Coronary artery (tissue), 2 donors: ENCODE data around the gene CREG2.
"Not testable (repeated sequence)": the region's sequence is repeated elsewhere in the genome, so short reads cannot be mapped to it uniquely, and the experiment has no call there.

Experiments used
- DNase-seq: peaks from one replicate; pipeline ENCODE4 v3.0.0-alpha.2; 2017; ENCODE audit warnings: low spot score
- H3K27ac ChIP-seq, 2 donors: fragments of 200-600 bp; sonication (generic); one replicate each; pipeline ENCODE4 v1.5.1; 2016 to 2019
- H3K4me3 ChIP-seq: fragments of 200-600 bp; sonication (generic); 2 replicates; pipeline ENCODE4 v1.5.1; 2016; ENCODE audit warnings: mild to moderate bottlenecking, moderate library complexity
- TF ChIP-seq, protein P1 (sequence below): fragments of 200-600 bp; sonication (generic); IDR thresholded peaks from one replicate; pipeline ENCODE4 v1.5.1; 2019; ENCODE audit warnings: antibody characterized with exemption

Gene CREG2

DNA sequence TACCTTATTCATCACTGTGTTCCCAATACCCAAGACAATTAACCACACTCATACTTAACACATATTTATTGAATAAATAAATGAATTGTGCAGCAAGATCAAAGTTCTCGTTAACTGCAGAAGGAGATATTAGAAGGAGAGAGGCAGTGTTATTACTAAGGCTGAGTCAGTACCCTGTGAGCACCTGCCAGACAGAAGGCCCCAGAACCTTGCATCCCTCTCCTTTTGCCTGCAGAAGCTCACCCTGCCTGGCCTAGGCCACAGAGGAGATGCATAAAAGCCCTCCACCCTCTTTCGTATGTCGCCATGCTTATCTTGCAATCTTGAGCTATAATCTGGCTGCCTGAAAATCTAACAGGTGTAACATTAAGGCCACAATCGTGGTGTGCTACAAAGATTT, 58.3 kb downstream of the CREG2 start:
- DNase-seq: no peak
- TF ChIP-seq, protein P1, sequence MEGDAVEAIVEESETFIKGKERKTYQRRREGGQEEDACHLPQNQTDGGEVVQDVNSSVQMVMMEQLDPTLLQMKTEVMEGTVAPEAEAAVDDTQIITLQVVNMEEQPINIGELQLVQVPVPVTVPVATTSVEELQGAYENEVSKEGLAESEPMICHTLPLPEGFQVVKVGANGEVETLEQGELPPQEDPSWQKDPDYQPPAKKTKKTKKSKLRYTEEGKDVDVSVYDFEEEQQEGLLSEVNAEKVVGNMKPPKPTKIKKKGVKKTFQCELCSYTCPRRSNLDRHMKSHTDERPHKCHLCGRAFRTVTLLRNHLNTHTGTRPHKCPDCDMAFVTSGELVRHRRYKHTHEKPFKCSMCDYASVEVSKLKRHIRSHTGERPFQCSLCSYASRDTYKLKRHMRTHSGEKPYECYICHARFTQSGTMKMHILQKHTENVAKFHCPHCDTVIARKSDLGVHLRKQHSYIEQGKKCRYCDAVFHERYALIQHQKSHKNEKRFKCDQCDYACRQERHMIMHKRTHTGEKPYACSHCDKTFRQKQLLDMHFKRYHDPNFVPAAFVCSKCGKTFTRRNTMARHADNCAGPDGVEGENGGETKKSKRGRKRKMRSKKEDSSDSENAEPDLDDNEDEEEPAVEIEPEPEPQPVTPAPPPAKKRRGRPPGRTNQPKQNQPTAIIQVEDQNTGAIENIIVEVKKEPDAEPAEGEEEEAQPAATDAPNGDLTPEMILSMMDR: no peak
- Histone ChIP-seq H3K27ac (peak overlapping the region in 1 of 2 donors; percentile 69), H3K4me3 (no peak overlapping the region)

DNA sequence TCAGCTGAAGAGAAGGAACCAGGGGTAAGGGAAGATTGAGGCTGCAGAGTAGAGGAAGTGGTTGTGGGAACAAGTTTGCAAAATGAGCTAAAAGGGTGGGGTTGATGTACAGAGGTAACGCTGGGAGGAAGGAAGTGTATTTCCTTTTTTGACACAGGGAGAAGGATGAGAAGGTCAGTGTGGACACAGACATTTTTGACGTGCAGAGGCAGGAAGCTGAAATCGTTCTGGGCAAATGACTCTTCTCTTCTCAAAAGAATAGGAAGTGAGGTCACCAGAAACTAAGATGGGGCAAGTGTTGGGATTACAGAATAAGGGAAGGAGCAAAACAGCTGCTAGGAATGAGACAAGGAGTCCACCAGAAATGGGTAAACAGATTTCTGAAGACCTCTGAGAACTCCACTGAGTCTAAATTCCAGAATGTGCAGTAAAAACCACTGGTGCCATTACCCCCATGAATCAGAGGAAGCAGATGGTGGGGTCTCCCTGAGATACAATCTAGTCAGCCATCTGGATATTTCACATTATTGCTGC, 58.8 kb downstream of the CREG2 start:
- DNase-seq: no peak
- Histone ChIP-seq H3K4me3 (no peak overlapping the region), H3K27ac (peak overlapping the region in 1 of 2 donors; percentile 69)
- TF ChIP-seq, protein P1: no peak

DNA sequence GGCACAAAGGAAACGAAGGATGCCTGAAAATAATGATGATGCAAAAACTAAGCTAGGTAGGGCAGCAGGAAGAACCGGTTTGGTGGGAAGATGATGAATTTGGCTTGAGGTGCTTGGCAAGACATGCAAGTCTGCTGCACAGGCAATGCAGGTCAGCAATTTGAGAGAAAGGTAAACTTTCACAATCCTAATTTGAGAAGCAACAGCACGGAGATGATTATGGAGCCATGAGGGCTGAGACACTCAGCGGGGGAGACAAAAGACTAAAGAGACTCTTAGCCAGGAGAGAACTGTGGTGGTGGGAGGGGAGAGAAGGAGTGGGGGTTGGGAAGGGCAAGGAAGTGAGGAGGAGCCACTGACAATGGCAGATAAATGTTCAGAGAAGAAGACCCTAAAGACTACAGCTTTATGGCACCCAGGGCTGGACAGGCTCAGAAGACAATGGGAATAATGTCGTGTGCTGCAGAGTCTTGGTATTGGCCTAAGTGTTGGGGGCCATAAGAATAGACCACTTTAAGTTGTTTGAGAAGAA, 59.4 kb downstream of the CREG2 start:
- DNase-seq: no peak
- H3K4me3 ChIP-seq: no peak overlapping the region
- TF ChIP-seq, protein P1: no peak
- H3K27ac ChIP-seq: peak overlapping the region in 1 of 2 donors; percentile 59

DNA sequence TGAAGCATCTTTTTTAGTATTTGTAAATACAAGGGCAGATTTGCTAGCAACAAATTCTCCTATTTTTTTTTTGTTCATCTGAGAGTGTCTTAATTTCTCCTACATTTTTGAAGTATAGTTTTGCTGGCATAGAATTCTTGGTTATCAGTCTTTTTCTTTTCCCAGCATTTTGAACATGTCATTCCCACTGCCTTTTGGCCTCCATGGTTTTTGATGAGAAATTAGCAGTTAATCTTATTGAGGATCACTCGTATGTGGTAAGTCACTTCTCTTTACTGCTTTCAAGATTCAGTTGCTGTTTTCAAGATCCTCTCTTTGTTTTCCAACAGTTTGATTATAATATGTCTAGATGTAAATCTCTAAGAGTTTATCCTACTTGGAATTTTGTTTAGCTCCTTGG, 61.9 kb downstream of the CREG2 start:
- Histone ChIP-seq H3K4me3 (no peak overlapping the region), H3K27ac (no peak overlapping the region)
- TF ChIP-seq, protein P1: no peak
- DNase-seq: no peak

DNA sequence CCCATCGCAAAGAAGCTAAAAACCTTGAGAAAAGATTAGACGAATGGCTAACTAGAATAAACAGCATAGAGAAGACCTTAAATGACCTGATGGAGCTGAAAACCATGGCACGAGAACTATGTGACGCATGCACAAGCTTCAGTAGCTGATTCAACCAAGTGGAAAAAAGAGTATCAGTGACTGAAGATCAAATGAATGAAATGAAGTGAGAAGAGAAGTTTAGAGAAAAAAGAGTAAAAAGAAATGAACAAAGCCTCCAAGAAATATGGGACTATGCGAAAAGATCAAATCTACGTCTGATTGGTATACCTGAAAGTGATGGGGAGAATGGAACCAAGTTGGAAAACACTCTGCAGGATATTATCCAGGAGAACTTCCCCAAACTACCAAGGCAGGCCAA, 70.7 kb downstream of the CREG2 start:
- H3K27ac ChIP-seq: not testable (repeated sequence)

DNA sequence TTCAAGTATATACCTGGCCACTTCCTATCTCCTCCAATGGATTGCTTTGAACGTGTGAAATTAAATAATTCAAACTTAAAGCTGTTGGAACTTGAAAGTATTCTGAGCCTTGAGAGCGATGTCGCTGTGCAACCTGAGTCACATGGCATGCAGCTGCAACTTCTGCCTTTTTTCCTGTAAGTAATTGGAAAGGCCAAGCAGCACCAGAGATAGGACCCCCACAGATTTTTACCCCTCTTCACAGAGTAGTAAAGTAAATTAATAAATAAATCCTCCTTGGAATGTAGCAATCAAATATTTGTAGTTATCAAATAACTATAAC, 75.6 kb downstream of the CREG2 start:
- Histone ChIP-seq H3K27ac (peak overlapping the region in 1 of 2 donors; percentile 21), H3K4me3 (no peak overlapping the region)
- DNase-seq: no peak
- TF ChIP-seq, protein P1: no peak

More for the DNA sequence above, 70.7 kb downstream of the CREG2 start:
- DNase-seq, H3K4me3 ChIP-seq: not testable (repeated sequence)

DNA sequence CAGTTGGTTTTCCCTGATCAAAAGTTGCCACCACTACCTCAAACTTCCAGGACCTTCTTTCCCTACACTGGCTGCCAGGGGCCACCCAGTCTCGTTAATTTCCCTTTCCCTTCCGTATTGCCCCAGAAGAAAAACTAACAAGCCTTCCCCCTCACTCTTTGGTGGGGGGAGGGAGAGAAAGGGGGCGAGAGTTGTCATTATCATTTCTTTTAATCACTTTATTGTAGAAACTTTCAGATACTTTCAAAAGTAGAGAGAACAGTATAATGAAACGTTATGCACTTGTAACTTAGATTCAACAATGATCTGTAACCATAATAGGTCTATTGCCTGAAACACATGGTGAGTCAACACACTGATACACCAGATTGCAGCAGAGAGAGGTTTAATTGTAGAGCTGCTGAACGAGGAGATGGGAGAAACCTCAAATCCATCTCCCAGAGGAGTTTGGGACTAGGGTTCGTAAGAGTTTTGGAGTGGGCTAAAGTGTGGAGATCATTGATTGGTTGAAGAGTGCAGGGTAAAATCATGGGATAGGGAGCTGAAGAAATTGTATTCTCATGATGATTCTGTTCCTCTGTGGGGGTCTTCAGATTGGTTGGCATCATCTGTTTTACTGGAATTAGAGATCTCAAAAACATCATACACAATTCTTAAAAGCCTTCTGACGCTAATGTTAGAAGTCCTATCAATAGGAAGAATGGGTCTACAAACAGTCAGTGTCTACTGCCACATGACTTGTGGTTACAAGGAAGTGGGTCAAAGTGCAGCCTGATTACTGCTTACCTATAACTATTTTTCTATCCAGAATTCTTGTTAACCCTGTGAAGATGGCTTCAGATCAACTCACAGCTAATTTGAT, 76.2 kb downstream of the CREG2 start:
- Histone ChIP-seq H3K4me3 (no peak overlapping the region), H3K27ac (peak overlapping the region in 1 of 2 donors; percentile 21)
- TF ChIP-seq, protein P1: no peak
- no peak for DNase-seq
